ENCODE data around the gene ABCA1.

DNA sequence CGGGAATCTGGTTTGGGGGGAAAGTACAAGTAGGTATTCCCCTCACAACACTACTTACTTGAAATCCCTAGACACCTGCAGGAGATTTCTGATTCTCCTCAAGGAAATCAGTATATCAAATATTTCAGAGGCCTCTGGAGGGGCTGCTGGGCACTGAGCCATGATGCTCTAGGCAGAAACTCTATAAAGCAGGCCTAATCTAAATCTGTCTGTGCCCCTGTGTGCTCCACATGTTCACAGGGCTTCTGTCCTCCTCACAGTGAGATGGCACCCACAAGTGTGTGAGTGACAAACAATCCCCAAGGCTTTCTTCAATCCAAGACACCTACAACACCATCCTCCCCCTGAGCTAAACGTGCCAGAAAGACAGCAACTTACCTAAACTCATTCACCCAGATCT lies 125.0 kb downstream of the ABCA1 start:
- TF ChIP-seq CTCF (IDR thresholded peaks at IDR 0.05; ENCODE audit: low read depth, low read length) (no peak), EZH2phosphoT487 (IDR thresholded peaks at IDR 0.05; ENCODE audit: low read depth) (no peak)

All from OCI-LY3 (cell line).